Peyer's patch (tissue), 4 donors: Measurements from ENCODE around the gene TSPYL2. TPM values are rescaled to one million over a fixed set of nuclear protein-coding genes. Genes with fewer than 3 reads are reported as not detected.

ENCODE experiments used
- DNase-seq, 3 donors: peaks; one replicate each; pipeline ENCODE4 v3.0.0-alpha.2; 2017 to 2019
- H3K27ac ChIP-seq, 4 donors: fragments of 200-600 bp; sonication (generic); one replicate each; pipeline ENCODE4 v1.5.1; 2016 to 2019
- H3K27me3 ChIP-seq, 2 donors: fragments of 200-600 bp; sonication (generic); one replicate each; pipeline ENCODE4 v1.5.1; 2019
- H3K36me3 ChIP-seq, 3 donors: fragments of 200-600 bp; sonication (generic); one replicate each; pipeline ENCODE4 v1.5.1; 2016 to 2019
- H3K4me1 ChIP-seq, 4 donors: fragments of 200-600 bp; sonication (generic); one replicate each; pipeline ENCODE4 v1.5.1; 2016 to 2019
- H3K4me3 ChIP-seq, 4 donors: fragments of 200-600 bp; sonication (generic); 1 replicate in 3 of 4; 2 replicates in 1 of 4; pipeline ENCODE4 v1.5.1; 2016 to 2019; ENCODE audit warnings: mild to moderate bottlenecking in 1 of 4
- H3K9me3 ChIP-seq, 4 donors: fragments of 200-600 bp; sonication (generic); one replicate each; pipeline ENCODE4 v1.5.1; 2016 to 2019; ENCODE audit warnings: mild to moderate bottlenecking in 1 of 4
- POLR2A ChIP-seq, 2 donors: fragments of 450-650 bp; IDR thresholded peaks; one replicate each; pipeline ENCODE4 v1.5.1; 2017; ENCODE audit warnings: antibody characterized with exemption in 2 of 2, mild to moderate bottlenecking in 2 of 2, moderate library complexity in 2 of 2
- total RNA-seq, 4 donors: library from RNA; depleted of rRNA; stranded (reverse); fragments of >200 nt; gene quantifications; one replicate each; pipeline ENCODE4 v1.1.0, GENCODE V29; 2016
- TF ChIP-seq, protein P1 (sequence below), 6 experiments: fragments of 450-650 bp in 4 of 6; fragments of 200-600 bp in 2 of 6; sonication (generic) in 1 of 6; IDR thresholded peaks; one replicate each; pipeline ENCODE4 v1.5.1; 2017 to 2019; ENCODE audit warnings: antibody characterized with exemption in 6 of 6, mild to moderate bottlenecking in 3 of 6, moderate library complexity in 1 of 6

Gene TSPYL2
- total RNA-seq, 4 donors from 2014 or later = 14.4 to 241 (median 37.1) TPM

DNA sequence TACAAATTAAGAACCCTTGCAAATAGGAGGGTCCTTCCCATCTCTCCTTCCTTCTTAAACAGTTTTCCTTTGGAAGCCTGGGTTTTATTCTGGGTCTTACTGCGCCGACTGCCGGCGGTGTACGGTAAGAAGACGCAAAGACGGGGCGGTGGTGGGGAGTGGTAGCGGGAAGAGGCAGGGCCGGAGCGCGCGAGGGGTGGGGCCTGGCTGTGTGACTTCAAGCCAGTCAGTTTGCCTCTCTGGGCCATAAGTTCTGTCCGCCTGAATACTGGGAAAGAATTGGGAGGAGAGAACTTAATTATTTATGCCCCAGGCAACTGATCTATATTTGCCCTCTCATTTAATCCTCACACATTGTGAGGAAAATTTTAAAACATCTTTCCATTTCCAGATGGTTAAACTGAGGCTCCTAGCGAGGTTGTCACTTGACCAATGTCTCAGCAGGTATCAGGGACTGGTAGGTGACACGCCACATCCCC lies 11.0 kb downstream of the TSPYL2 start:
- peak overlapping the region; percentile 81 to 97 (median 90) for H3K27ac ChIP-seq
- H3K36me3 ChIP-seq = no peaks in the 10 kb centered on the region
- peaks cover 0 to 7% (median 0%) of the 10 kb centered on the region in 4 donors for H3K4me1 ChIP-seq
- no peak for TF ChIP-seq POLR2A (IDR thresholded peaks at IDR 0.05)
- TF ChIP-seq, protein P1, sequence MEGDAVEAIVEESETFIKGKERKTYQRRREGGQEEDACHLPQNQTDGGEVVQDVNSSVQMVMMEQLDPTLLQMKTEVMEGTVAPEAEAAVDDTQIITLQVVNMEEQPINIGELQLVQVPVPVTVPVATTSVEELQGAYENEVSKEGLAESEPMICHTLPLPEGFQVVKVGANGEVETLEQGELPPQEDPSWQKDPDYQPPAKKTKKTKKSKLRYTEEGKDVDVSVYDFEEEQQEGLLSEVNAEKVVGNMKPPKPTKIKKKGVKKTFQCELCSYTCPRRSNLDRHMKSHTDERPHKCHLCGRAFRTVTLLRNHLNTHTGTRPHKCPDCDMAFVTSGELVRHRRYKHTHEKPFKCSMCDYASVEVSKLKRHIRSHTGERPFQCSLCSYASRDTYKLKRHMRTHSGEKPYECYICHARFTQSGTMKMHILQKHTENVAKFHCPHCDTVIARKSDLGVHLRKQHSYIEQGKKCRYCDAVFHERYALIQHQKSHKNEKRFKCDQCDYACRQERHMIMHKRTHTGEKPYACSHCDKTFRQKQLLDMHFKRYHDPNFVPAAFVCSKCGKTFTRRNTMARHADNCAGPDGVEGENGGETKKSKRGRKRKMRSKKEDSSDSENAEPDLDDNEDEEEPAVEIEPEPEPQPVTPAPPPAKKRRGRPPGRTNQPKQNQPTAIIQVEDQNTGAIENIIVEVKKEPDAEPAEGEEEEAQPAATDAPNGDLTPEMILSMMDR (IDR thresholded peaks at IDR 0.05) = peak; percentile 19 to 70 (median 58)
- H3K27me3 ChIP-seq = no peaks in the 10 kb centered on the region
- peak; percentile 84 to 93 (median 85) for DNase-seq
- no peaks in the 10 kb centered on the region for H3K9me3 ChIP-seq
- peak overlapping the region; percentile 58 to 78 (median 68) for H3K4me3 ChIP-seq

- DNase-seq = peak; percentile 83 to 94 (median 84)
- Histone ChIP-seq H3K36me3 (no peaks in the 10 kb centered on the region), H3K4me1 (peaks cover 0 to 7% (median 0%) of the 10 kb centered on the region in 4 donors), H3K27me3 (no peaks in the 10 kb centered on the region), H3K4me3 (peak within 1 kb of the TSS; percentile 58 to 78 (median 68)), H3K9me3 (no peaks in the 10 kb centered on the region), H3K27ac (peak within 1 kb of the TSS; percentile 81 to 97 (median 90))
- peak; percentile 81 to 82 for TF ChIP-seq POLR2A (IDR thresholded peaks at IDR 0.05)
- TF ChIP-seq, protein P1 (IDR thresholded peaks at IDR 0.05) = no peak
These were observed 11.8 kb downstream of the TSPYL2 start, which contains the start of gene KANTR for GRCh38 chrX:53093748-53094581. TSS of gene KANTR (plus strand) at chrX:53094142. CDS start at chrX:53124273, 30,131 bp downstream.

GRCh38 chrX:53094582-53094905 lies 12.4 kb downstream of the TSPYL2 start:
- Histone ChIP-seq H3K27ac (peak overlapping the region; percentile 81 to 97 (median 90)), H3K4me1 (peaks cover 0 to 7% (median 0%) of the 10 kb centered on the region in 4 donors), H3K27me3 (no peaks in the 10 kb centered on the region), H3K36me3 (no peaks in the 10 kb centered on the region), H3K9me3 (no peaks in the 10 kb centered on the region), H3K4me3 (peak overlapping the region; percentile 58 to 78 (median 68))
- DNase-seq = no peak
- no peak for TF ChIP-seq POLR2A (IDR thresholded peaks at IDR 0.05)

GRCh38 chrX:53095796-53096195 lies 13.6 kb downstream of the TSPYL2 start:
- H3K27ac ChIP-seq = no peak overlapping the region
- TF ChIP-seq, protein P1 (IDR thresholded peaks at IDR 0.05) = no peak
- no peak for TF ChIP-seq POLR2A (IDR thresholded peaks at IDR 0.05)
- no peaks in the 10 kb centered on the region for H3K9me3 ChIP-seq
- H3K36me3 ChIP-seq = no peaks in the 10 kb centered on the region
- H3K4me1 ChIP-seq = peaks cover 0 to 7% (median 0%) of the 10 kb centered on the region in 4 donors
- DNase-seq = no peak
- no peak overlapping the region for H3K4me3 ChIP-seq
- no peaks in the 10 kb centered on the region for H3K27me3 ChIP-seq

- Histone ChIP-seq H3K36me3 (no peaks in the 10 kb centered on the region), H3K9me3 (no peaks in the 10 kb centered on the region), H3K4me1 (no peaks in the 10 kb centered on the region), H3K27me3 (no peaks in the 10 kb centered on the region), H3K27ac (peak overlapping the region in 1 of 4 donors; percentile 1), H3K4me3 (no peak overlapping the region)
- DNase-seq = no peak
- no peak for TF ChIP-seq POLR2A (IDR thresholded peaks at IDR 0.05)
- TF ChIP-seq, protein P1 (IDR thresholded peaks at IDR 0.05) = no peak
These were observed 32.8 kb downstream of the TSPYL2 start for GRCh38 chrX:53114864-53115549.

DNA sequence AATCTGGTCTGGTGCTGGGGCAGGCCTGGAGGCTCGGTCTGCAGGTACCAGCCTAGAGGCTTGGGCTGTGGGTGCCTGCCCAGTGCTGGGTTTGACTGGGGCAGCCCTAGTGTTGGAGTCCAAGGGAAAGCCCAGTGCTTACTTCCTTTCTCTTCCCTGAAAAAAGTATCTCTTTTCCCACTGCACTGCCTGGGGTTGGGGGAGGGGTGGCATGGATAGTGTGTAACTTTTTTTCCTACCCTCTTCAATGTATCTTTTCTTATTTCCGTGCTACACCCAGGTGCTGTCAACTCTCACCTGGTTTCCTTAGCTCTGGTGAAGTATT lies 33.3 kb downstream of the TSPYL2 start:
- TF ChIP-seq POLR2A (IDR thresholded peaks at IDR 0.05) = no peak
- TF ChIP-seq, protein P1 (IDR thresholded peaks at IDR 0.05) = no peak
- H3K4me1 ChIP-seq = no peaks in the 10 kb centered on the region

More for the DNA sequence above, 33.3 kb downstream of the TSPYL2 start:
- DNase-seq = no peak
- Histone ChIP-seq H3K4me3 (no peak overlapping the region), H3K27me3 (no peaks in the 10 kb centered on the region), H3K27ac (peak overlapping the region in 2 of 4 donors; percentile 1 to 42), H3K36me3 (no peaks in the 10 kb centered on the region), H3K9me3 (no peaks in the 10 kb centered on the region)
